ENCODE results near the gene GARIN3. TPM values are rescaled to one million over a fixed set of nuclear protein-coding genes. Genes with fewer than 3 reads are reported as not detected.
"Not testable (repeated sequence)": the region's sequence is repeated elsewhere in the genome, so short reads cannot be mapped to it uniquely, and the experiment has no call there.

Gene GARIN3
- total RNA-seq, 1 donor from 2014 or later = not detected

GRCh38 chr5:157212307-157212706 is 46.2 kb upstream of the GARIN3 start:
- intact Hi-C loops (cut with DNase I) = no loop called here
- ATAC-seq (peak; percentile 52 to 57), DNase-seq (no peak)
- peaks cover 12% of the 10 kb centered on the region for H3K4me1 ChIP-seq
- H3K27me3 ChIP-seq (ENCODE audit: low read depth) = no peaks in the 10 kb centered on the region
- no peaks in the 10 kb centered on the region for H3K9me3 ChIP-seq
- H3K4me3 ChIP-seq = no peak overlapping the region
- no peak overlapping the region for H3K27ac ChIP-seq
- H3K36me3 ChIP-seq = no peaks in the 10 kb centered on the region
- TF ChIP-seq CTCF (IDR thresholded peaks at IDR 0.05) = no peak

- peak; percentile 45 to 50 for ATAC-seq
- H3K27ac ChIP-seq; intact Hi-C loops (cut with DNase I): not testable (repeated sequence)
Measured at GRCh38 chr5:157210652-157211051, 44.6 kb upstream of the GARIN3 start.

GRCh38 chr5:157205708-157206107 is 39.6 kb upstream of the GARIN3 start:
- no peak for ATAC-seq
- Histone ChIP-seq H3K4me3 (no peak overlapping the region), H3K27ac (no peak overlapping the region), H3K9me3 (peaks cover 11% of the 10 kb centered on the region), H3K36me3 (no peaks in the 10 kb centered on the region), H3K4me1 (peaks cover under 1% of the 10 kb centered on the region), H3K27me3 (ENCODE audit: low read depth) (no peaks in the 10 kb centered on the region)
- no peak for TF ChIP-seq CTCF (IDR thresholded peaks at IDR 0.05)
- intact Hi-C loops (cut with DNase I) = no loop called here
- no peak for DNase-seq

More at GRCh38 chr5:157210652-157211051, 44.6 kb upstream of the GARIN3 start:
- not testable (repeated sequence) for H3K36me3 ChIP-seq; DNase-seq; H3K9me3 ChIP-seq; H3K4me3 ChIP-seq; H3K27me3 ChIP-seq (ENCODE audit: low read depth)
- H3K4me1 ChIP-seq = peaks cover 12% of the 10 kb centered on the region

- H3K4me3 ChIP-seq = no peak overlapping the region
- ATAC-seq = no peak
- no peak for DNase-seq
- no peaks in the 10 kb centered on the region for H3K4me1 ChIP-seq
- no peaks in the 10 kb centered on the region for H3K27me3 ChIP-seq (ENCODE audit: low read depth)
- peaks cover 11% of the 10 kb centered on the region for H3K9me3 ChIP-seq
- no peaks in the 10 kb centered on the region for H3K36me3 ChIP-seq
- TF ChIP-seq CTCF (IDR thresholded peaks at IDR 0.05) = no peak
- intact Hi-C loops (cut with DNase I) = no loop called here
- H3K27ac ChIP-seq = no peak overlapping the region
Measured at GRCh38 chr5:157204765-157205164, 38.7 kb upstream of the GARIN3 start.

- intact Hi-C loops (cut with DNase I) = no loop called here
Measured at GRCh38 chr5:157203417-157203816, 37.4 kb upstream of the GARIN3 start.

GRCh38 chr5:157201857-157202256 is 35.8 kb upstream of the GARIN3 start:
- H3K4me1 ChIP-seq = no peaks in the 10 kb centered on the region
- H3K4me3 ChIP-seq = no peak overlapping the region
- no peaks in the 10 kb centered on the region for H3K27me3 ChIP-seq (ENCODE audit: low read depth)
- no peak for DNase-seq
- intact Hi-C loops (cut with DNase I) = no loop called here
- H3K27ac ChIP-seq = no peak overlapping the region
- H3K36me3 ChIP-seq = no peaks in the 10 kb centered on the region
- no peak for ATAC-seq
- peaks cover 11% of the 10 kb centered on the region for H3K9me3 ChIP-seq
- TF ChIP-seq CTCF (IDR thresholded peaks at IDR 0.05) = no peak

More at GRCh38 chr5:157203417-157203816, 37.4 kb upstream of the GARIN3 start:
- no peak overlapping the region for H3K4me3 ChIP-seq
- DNase-seq (no peak), ATAC-seq (no peak)
- H3K4me1 ChIP-seq = no peaks in the 10 kb centered on the region
- H3K36me3 ChIP-seq = no peaks in the 10 kb centered on the region
- H3K27ac ChIP-seq = no peak overlapping the region
- H3K9me3 ChIP-seq = peaks cover 11% of the 10 kb centered on the region
- TF ChIP-seq CTCF (IDR thresholded peaks at IDR 0.05) = no peak
- H3K27me3 ChIP-seq (ENCODE audit: low read depth) = no peaks in the 10 kb centered on the region

Measured in lower lobe of right lung (tissue), 2 donors.